Fibroblast of lung (primary cell): ENCODE measurements around the gene A2M.

Experiments used
- CTCF ChIP-seq, 2 donors: IDR thresholded peaks in 1 of 2; conservative IDR thresholded peaks in 1 of 2; 1 replicate in 1 of 2; 2 replicates in 1 of 2; pipeline ENCODE4 v1.5.1; 2011 to 2012; ENCODE audit warnings: low read length in 2 of 2, control low read depth in 1 of 2, inconsistent platforms in 1 of 2, low read depth in 1 of 2, mild to moderate bottlenecking in 1 of 2
- EZH2 ChIP-seq: IDR thresholded peaks from 2 replicates; pipeline ENCODE4 v1.5.1; 2012; ENCODE audit warnings: low read length, control low read depth, mild to moderate bottlenecking; ENCODE audit errors: missing control alignments

- TF ChIP-seq EZH2 = no peak
- TF ChIP-seq CTCF (conservative IDR thresholded peaks at IDR 0.05 in 1 of 2, IDR thresholded peaks at IDR 0.05 in 1 of 2; ENCODE audit: low read depth in 1 of 2, low read length in 2 of 2) = no peak
Observed at GRCh38 chr12:9148926-9149325, 33.2 kb upstream of the A2M start.
